PFSK-1 (cell line): ENCODE measurements around the gene PROC.

Experiments used
- FOXP2 ChIP-seq: optimal IDR thresholded peaks from 2 replicates; pipeline ENCODE3; 2011; ENCODE audit warnings: borderline replicate concordance, control low read depth, inconsistent platforms; ENCODE audit not compliant: insufficient read depth; ENCODE audit errors: extremely low read length, extremely low read depth
- POLR2AphosphoS5 ChIP-seq: IDR thresholded peaks from 2 replicates; pipeline ENCODE4 v1.6.1; 2012; ENCODE audit warnings: low read depth, mild to moderate bottlenecking, control low read depth, low read length, moderate library complexity
- SIN3A ChIP-seq: IDR thresholded peaks from 2 replicates; pipeline ENCODE4 v1.6.1; 2012; ENCODE audit warnings: mild to moderate bottlenecking, low read length, moderate library complexity, borderline replicate concordance; ENCODE audit not compliant: insufficient read depth
- TAF1 ChIP-seq: IDR thresholded peaks from 2 replicates; pipeline ENCODE4 v1.6.1; 2012; ENCODE audit warnings: low read length, control low read depth, borderline replicate concordance; ENCODE audit not compliant: insufficient read depth
- TF ChIP-seq, protein P1 (sequence below), 2 experiments: IDR thresholded peaks; 2 replicates each; pipeline versions ENCODE4 v1.6.1 to v1.8.0; 2011 to 2012; ENCODE audit warnings: low read depth in 2 of 2, low read length in 2 of 2, control low read depth in 1 of 2, inconsistent platforms in 1 of 2, mild to moderate bottlenecking in 1 of 2, moderate library complexity in 1 of 2; ENCODE audit not compliant: insufficient read depth in 1 of 2

Gene PROC

DNA sequence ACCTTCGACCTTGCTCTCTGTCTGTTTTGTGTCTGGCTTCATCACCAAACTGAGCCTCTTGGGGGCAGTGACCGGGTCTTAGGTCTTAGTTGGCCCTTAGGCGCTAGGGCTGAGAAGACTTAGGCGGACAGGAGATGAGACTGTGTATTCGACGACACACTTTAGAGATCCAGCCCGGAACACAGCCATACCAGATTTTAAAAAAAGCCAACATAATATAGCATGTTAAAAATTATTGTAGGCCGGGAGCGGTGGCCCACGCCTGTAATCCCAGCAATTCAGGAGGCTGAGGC is 9.5 kb upstream of the PROC start:
- TF ChIP-seq FOXP2 (no peak), TAF1 (no peak), POLR2AphosphoS5 (no peak), SIN3A (no peak)
- TF ChIP-seq, protein P1, sequence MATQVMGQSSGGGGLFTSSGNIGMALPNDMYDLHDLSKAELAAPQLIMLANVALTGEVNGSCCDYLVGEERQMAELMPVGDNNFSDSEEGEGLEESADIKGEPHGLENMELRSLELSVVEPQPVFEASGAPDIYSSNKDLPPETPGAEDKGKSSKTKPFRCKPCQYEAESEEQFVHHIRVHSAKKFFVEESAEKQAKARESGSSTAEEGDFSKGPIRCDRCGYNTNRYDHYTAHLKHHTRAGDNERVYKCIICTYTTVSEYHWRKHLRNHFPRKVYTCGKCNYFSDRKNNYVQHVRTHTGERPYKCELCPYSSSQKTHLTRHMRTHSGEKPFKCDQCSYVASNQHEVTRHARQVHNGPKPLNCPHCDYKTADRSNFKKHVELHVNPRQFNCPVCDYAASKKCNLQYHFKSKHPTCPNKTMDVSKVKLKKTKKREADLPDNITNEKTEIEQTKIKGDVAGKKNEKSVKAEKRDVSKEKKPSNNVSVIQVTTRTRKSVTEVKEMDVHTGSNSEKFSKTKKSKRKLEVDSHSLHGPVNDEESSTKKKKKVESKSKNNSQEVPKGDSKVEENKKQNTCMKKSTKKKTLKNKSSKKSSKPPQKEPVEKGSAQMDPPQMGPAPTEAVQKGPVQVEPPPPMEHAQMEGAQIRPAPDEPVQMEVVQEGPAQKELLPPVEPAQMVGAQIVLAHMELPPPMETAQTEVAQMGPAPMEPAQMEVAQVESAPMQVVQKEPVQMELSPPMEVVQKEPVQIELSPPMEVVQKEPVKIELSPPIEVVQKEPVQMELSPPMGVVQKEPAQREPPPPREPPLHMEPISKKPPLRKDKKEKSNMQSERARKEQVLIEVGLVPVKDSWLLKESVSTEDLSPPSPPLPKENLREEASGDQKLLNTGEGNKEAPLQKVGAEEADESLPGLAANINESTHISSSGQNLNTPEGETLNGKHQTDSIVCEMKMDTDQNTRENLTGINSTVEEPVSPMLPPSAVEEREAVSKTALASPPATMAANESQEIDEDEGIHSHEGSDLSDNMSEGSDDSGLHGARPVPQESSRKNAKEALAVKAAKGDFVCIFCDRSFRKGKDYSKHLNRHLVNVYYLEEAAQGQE (IDR thresholded peaks at IDR 0.05; ENCODE audit: insufficient read depth in 1 of 2, low read depth in 2 of 2, low read length in 2 of 2) = no peak

DNA sequence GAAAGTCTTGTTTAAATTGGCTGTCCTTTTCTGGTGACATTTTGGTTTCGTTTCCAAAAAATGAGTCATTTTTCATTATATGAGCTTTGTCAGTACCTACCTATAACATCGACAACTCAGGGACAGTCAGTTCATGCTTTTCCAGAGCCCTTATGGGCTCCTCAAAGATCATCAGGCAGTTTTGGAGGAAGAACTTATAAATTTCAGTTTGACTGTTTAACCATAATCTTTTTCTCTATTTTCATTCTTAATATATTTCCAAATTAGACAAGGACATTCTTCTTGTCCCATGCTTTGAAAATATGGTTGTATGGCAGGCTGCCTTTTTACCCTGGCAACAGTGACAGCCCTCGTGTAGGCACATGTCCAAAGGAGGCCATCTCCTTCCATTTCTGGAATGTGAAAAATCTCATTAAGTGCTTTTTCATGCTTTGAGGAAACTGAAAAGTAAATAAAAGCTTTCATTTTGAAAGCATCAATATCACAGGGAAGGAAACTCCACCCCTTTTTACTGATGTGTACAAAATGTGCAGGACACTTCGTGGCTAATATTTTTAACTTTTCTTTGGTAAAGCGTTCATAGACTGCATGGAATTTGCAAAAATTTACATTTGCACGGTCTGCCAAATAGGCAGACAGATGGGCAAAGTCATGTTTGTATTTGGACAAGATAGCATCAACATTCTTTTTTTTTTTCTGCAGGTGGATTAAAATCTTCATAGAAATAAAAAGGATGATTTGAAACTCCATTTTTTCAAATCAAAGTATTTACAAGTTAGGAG is 7.2 kb upstream of the PROC start:
- TF ChIP-seq FOXP2 (no peak), SIN3A (no peak), TAF1 (no peak), POLR2AphosphoS5 (no peak)
- TF ChIP-seq, protein P1 (IDR thresholded peaks at IDR 0.05; ENCODE audit: insufficient read depth in 1 of 2, low read depth in 2 of 2, low read length in 2 of 2) = no peak

- TF ChIP-seq FOXP2 (no peak), TAF1 (no peak), POLR2AphosphoS5 (no peak), SIN3A (no peak)
- TF ChIP-seq, protein P1 (IDR thresholded peaks at IDR 0.05; ENCODE audit: insufficient read depth in 1 of 2, low read depth in 2 of 2, low read length in 2 of 2) = no peak
Observed at GRCh38 chr2:127411653-127412369, 6.4 kb upstream of the PROC start.

DNA sequence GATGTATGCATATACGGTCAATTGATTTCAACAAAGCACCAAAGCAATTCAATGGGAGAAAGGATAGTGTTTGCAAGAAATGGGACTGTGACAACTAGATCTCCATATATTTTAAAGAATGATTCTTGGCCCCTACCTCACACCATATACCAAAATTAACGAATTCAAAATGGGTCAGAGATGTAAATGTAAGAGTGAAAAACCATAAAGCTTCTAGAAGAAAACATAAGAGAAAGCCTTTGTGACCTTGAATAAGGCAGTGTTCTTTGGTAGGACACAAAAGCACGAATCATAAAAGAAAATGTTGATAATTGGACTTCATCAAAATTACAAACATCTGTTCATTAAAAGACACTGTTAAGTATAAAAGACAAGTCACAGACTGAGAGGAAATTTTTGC is 5.0 kb upstream of the PROC start:
- TF ChIP-seq, protein P1 (IDR thresholded peaks at IDR 0.05; ENCODE audit: insufficient read depth in 1 of 2, low read depth in 2 of 2, low read length in 2 of 2) = no peak
- TF ChIP-seq SIN3A (no peak), POLR2AphosphoS5 (no peak), TAF1 (no peak), FOXP2 (no peak)
